H1 (cell line): ENCODE data around the gene SNX19. TPM values are rescaled to one million over a fixed set of nuclear protein-coding genes. Genes with fewer than 3 reads are reported as not detected.

Source experiments
- CTCF ChIA-PET: fragments of 300-600 bp; sonication (Branson Sonifier 250); formaldehyde crosslinking; loops from one replicate; lab custom pipeline; 2021; ENCODE audit not compliant: partially characterized antibody; lab: Charles Lee
- POLR2A ChIA-PET: fragments of 300-600 bp; sonication (Branson Sonifier 250); formaldehyde crosslinking; loops from one replicate; lab custom pipeline; 2021; ENCODE audit warnings: inconsistent platforms; ENCODE audit not compliant: partially characterized antibody; lab: Charles Lee
- DNase-seq, 2 experiments: peaks; one replicate each; pipeline versions ENCODE4 v3.0.0 to v3.0.0-alpha.2; 2010 to 2022; ENCODE audit warnings: low spot score in 2 of 2, low read depth in 1 of 2, mixed read lengths in 1 of 2
- FAIRE-seq: peaks from 2 replicates; lab custom pipeline; 2011; peaks lifted over from hg19 to GRCh38; lab: Jason Lieb, UNC
- H2AFZ ChIP-seq: 2 replicates; pipeline ENCODE4 v1.8.1; 2012; ENCODE audit warnings: low read length, inconsistent platforms
- H2AK5ac ChIP-seq: 2 replicates; pipeline ENCODE4 v1.6.1; 2013; ENCODE audit warnings: low read depth, low read length
- H2BK120ac ChIP-seq: replicated peaks from 2 replicates; pipeline ENCODE3; 2013; ENCODE audit warnings: low read depth, low read length, inconsistent platforms
- H2BK12ac ChIP-seq: 2 replicates; pipeline ENCODE4 v1.6.1; 2013; ENCODE audit warnings: low read depth, low read length
- H2BK15ac ChIP-seq: 2 replicates; pipeline ENCODE4 v1.6.1; 2013; ENCODE audit warnings: low read length
- H2BK20ac ChIP-seq: 2 replicates; pipeline ENCODE4 v1.6.1; 2013; ENCODE audit warnings: low read length
- H2BK5ac ChIP-seq: 2 replicates; pipeline ENCODE4 v1.6.1; 2013; ENCODE audit warnings: low read depth, low read length
- H3K14ac ChIP-seq: 2 replicates; pipeline ENCODE4 v1.6.1; 2013; ENCODE audit warnings: inconsistent platforms; ENCODE audit not compliant: insufficient read length
- H3K18ac ChIP-seq: 2 replicates; pipeline ENCODE4 v1.6.1; 2013; ENCODE audit warnings: low read length; ENCODE audit errors: extremely low read depth
- H3K23ac ChIP-seq: 2 replicates; pipeline ENCODE4 v1.6.1; 2013; ENCODE audit warnings: inconsistent platforms; ENCODE audit not compliant: insufficient read length
- H3K23me2 ChIP-seq: 2 replicates; pipeline ENCODE4 v1.6.1; 2013; ENCODE audit warnings: low read depth, low read length
- H3K27ac ChIP-seq: 2 replicates; pipeline ENCODE4 v1.6.1; 2011; ENCODE audit warnings: low read depth, low read length, inconsistent platforms
- H3K27me3 ChIP-seq, 4 experiments: replicated peaks in 1 of 4; 1 replicate in 1 of 4; 2 replicates in 3 of 4; pipeline versions ENCODE4 v1.6.1 to v1.8.1; 2011 to 2013; ENCODE audit warnings: low read length in 3 of 4, mild to moderate bottlenecking in 3 of 4, inconsistent platforms in 2 of 4, mixed read lengths in 2 of 4, moderate library complexity in 1 of 4; ENCODE audit not compliant: control insufficient read depth in 3 of 4, insufficient read depth in 3 of 4; ENCODE audit errors: extremely low read depth in 1 of 4
- H3K36me3 ChIP-seq, 4 experiments: 2 replicates each; pipeline versions ENCODE4 v1.6.1 to v1.8.1; 2011 to 2013; ENCODE audit warnings: mild to moderate bottlenecking in 4 of 4, low read length in 3 of 4, moderate library complexity in 2 of 4, control low read depth in 1 of 4, inconsistent platforms in 1 of 4; ENCODE audit not compliant: insufficient read depth in 4 of 4, control insufficient read depth in 2 of 4
- H3K4ac ChIP-seq: replicated peaks from 2 replicates; pipeline ENCODE3; 2013; ENCODE audit warnings: low read length, low read depth, mixed read lengths, inconsistent platforms; ENCODE audit not compliant: insufficient read length
- H3K4me1 ChIP-seq, 4 experiments: replicated peaks in 1 of 4; 1 replicate in 1 of 4; 2 replicates in 3 of 4; pipeline versions ENCODE4 v1.6.1 to v1.8.1; 2011 to 2013; ENCODE audit warnings: low read length in 3 of 4, inconsistent platforms in 2 of 4, mixed read lengths in 1 of 4; ENCODE audit not compliant: insufficient read depth in 4 of 4, control insufficient read depth in 3 of 4
- H3K4me2 ChIP-seq, 2 experiments: 2 replicates each; pipeline versions ENCODE4 v1.6.1 to v1.8.1; 2011 to 2013; ENCODE audit warnings: low read depth in 2 of 2, low read length in 2 of 2, control low read depth in 1 of 2, inconsistent platforms in 1 of 2, mild to moderate bottlenecking in 1 of 2; ENCODE audit not compliant: insufficient read depth in 1 of 2
- H3K4me3 ChIP-seq, 4 experiments: fragments of 200-600, 300-600 bp in 1 of 4; sonication (generic), shearing (Covaris generic), sonication (Bioruptor Twin) in 1 of 4; 2 replicates each; pipeline versions ENCODE4 v1.5.1 to v1.8.1; 2011 to 2016; ENCODE audit warnings: low read length in 4 of 4, low read depth in 3 of 4, control low read depth in 2 of 4, inconsistent platforms in 2 of 4, mild to moderate bottlenecking in 2 of 4, mixed read lengths in 1 of 4, moderate library complexity in 1 of 4; ENCODE audit not compliant: insufficient read depth in 2 of 4; ENCODE audit errors: extremely low read depth in 1 of 4
- H3K56ac ChIP-seq: replicated peaks from 2 replicates; pipeline ENCODE3; 2013; ENCODE audit warnings: low read depth, mild to moderate bottlenecking, mixed read lengths, low read length, inconsistent platforms; ENCODE audit not compliant: insufficient read length
- H3K79me1 ChIP-seq: 2 replicates; pipeline ENCODE4 v1.6.1; 2013; ENCODE audit warnings: low read depth, low read length, control low read depth
- H3K79me2 ChIP-seq, 2 experiments: 2 replicates each; pipeline versions ENCODE4 v1.6.1 to v1.8.1; 2012 to 2013; ENCODE audit warnings: low read length in 2 of 2, mild to moderate bottlenecking in 2 of 2, inconsistent platforms in 1 of 2; ENCODE audit not compliant: insufficient read depth in 2 of 2, control insufficient read depth in 1 of 2
- H3K9ac ChIP-seq, 4 experiments: replicated peaks in 1 of 4; 1 replicate in 1 of 4; 2 replicates in 3 of 4; pipeline versions ENCODE4 v1.6.1 to v1.8.1; 2011 to 2013; ENCODE audit warnings: low read depth in 3 of 4, low read length in 3 of 4, control low read depth in 2 of 4, mild to moderate bottlenecking in 2 of 4, moderate library complexity in 2 of 4, inconsistent platforms in 1 of 4; ENCODE audit errors: extremely low read depth in 1 of 4
- H3K9me3 ChIP-seq, 2 experiments: 2 replicates each; pipeline versions ENCODE4 v1.6.1 to v1.8.1; 2012 to 2013; ENCODE audit warnings: mild to moderate bottlenecking in 2 of 2, moderate library complexity in 2 of 2, control low read depth in 1 of 2, inconsistent platforms in 1 of 2, low read depth in 1 of 2, low read length in 1 of 2, mixed read lengths in 1 of 2; ENCODE audit not compliant: insufficient read depth in 2 of 2
- H4K20me1 ChIP-seq, 2 experiments: replicated peaks in 1 of 2; 2 replicates each; pipeline versions ENCODE3 to v1.8.1; 2011 to 2013; ENCODE audit warnings: inconsistent platforms in 2 of 2, low read length in 2 of 2, mild to moderate bottlenecking in 1 of 2; ENCODE audit not compliant: insufficient read depth in 2 of 2, control insufficient read depth in 1 of 2
- H4K5ac ChIP-seq: 2 replicates; pipeline ENCODE4 v1.6.1; 2013; ENCODE audit warnings: low read length, low read depth, mixed read lengths, inconsistent platforms; ENCODE audit not compliant: insufficient read length
- H4K8ac ChIP-seq: 2 replicates; pipeline ENCODE4 v1.8.0; 2013; ENCODE audit warnings: mild to moderate bottlenecking, moderate library complexity, low read length, inconsistent platforms; ENCODE audit not compliant: insufficient read depth; ENCODE audit errors: extremely low read depth
- H4K91ac ChIP-seq: replicated peaks from 2 replicates; pipeline ENCODE3; 2013; ENCODE audit warnings: low read length, mixed read lengths, inconsistent platforms; ENCODE audit not compliant: insufficient read length
- BACH1 ChIP-seq: IDR thresholded peaks from 2 replicates; pipeline ENCODE4 v1.6.1; 2012; ENCODE audit warnings: low read length, improper control_type of control experiment
- CBX5 ChIP-seq: fragments of 300-800, 300-1000 bp; sonication (generic); IDR thresholded peaks from 2 replicates; pipeline ENCODE4 v1.7.1; 2016; ENCODE audit warnings: antibody characterized with exemption, low read length, low read depth
- EZH2 ChIP-seq: fragments of 200-600 bp; sonication (generic); IDR thresholded peaks from 2 replicates; pipeline ENCODE4 v1.7.1; 2012; ENCODE audit warnings: low read depth, mild to moderate bottlenecking, moderate library complexity, low read length, inconsistent platforms; ENCODE audit not compliant: severe bottlenecking
- GTF2F1 ChIP-seq: IDR thresholded peaks from 2 replicates; pipeline ENCODE4 v1.6.1; 2012; ENCODE audit warnings: low read depth, low read length, improper control_type of control experiment, borderline replicate concordance
- HDAC6 ChIP-seq: IDR thresholded peaks from one replicate; pipeline ENCODE4 v1.7.1; 2012; ENCODE audit warnings: low read depth, mild to moderate bottlenecking, inconsistent platforms, low read length, moderate library complexity
- NRF1 ChIP-seq: IDR thresholded peaks from 2 replicates; pipeline ENCODE4 v1.6.1; 2011; ENCODE audit warnings: mild to moderate bottlenecking, low read depth, low read length, improper control_type of control experiment
- PHF8 ChIP-seq: fragments of 200-600 bp; sonication (generic); conservative IDR thresholded peaks from 2 replicates; pipeline ENCODE4 v1.7.1; 2012; ENCODE audit warnings: low read depth, mild to moderate bottlenecking, inconsistent platforms, low read length, moderate library complexity
- POLR2AphosphoS5 ChIP-seq: IDR thresholded peaks from 2 replicates; pipeline ENCODE4 v1.6.1; 2011; ENCODE audit warnings: low read depth, low read length
- SIN3A ChIP-seq, 2 experiments: IDR thresholded peaks in 1 of 2; conservative IDR thresholded peaks in 1 of 2; 2 replicates each; pipeline ENCODE4 v1.6.1; 2011 to 2012; ENCODE audit warnings: low read length in 2 of 2, improper control_type of control experiment in 1 of 2, low read depth in 1 of 2, mild to moderate bottlenecking in 1 of 2
- TCF12 ChIP-seq: IDR thresholded peaks from 2 replicates; pipeline ENCODE4 v1.6.1; 2011; ENCODE audit warnings: low read depth, mild to moderate bottlenecking, low read length
- YY1 ChIP-seq: IDR thresholded peaks from 2 replicates; pipeline ENCODE4 v1.6.1; 2011; ENCODE audit warnings: low read depth, mild to moderate bottlenecking, low read length
- WGBS, 2 experiments: shearing (Covaris generic) in 1 of 2; methylation state at CpG; one replicate each; pipeline versions ENCODE4 v1.1.6 to v1.1.7; 2013 to 2015; ENCODE audit warnings: low lambda C conversion rate in 2 of 2, mixed read lengths in 2 of 2, inconsistent platforms in 1 of 2, low coverage in 1 of 2, missing lambda C conversion rate in 1 of 2; ENCODE audit not compliant: insufficient replicate concordance in 2 of 2, insufficient coverage in 1 of 2, insufficient read length in 1 of 2; ENCODE audit errors: extremely low coverage in 1 of 2, missing lambda C conversion rate in 1 of 2; 5-methylcytosine and 5-hydroxymethylcytosine counted together
- polyA plus RNA-seq, 7 experiments: library from polyadenylated mRNA; depleted of rRNA in 3 of 7; stranded (reverse) in 5 of 7; unstranded in 2 of 7; fragments of >200 nt in 5 of 7; fragments of 200-250 nt in 2 of 7; gene quantifications; 1 replicate in 5 of 7; 2 replicates in 1 of 7; 4 replicates in 1 of 7; pipeline versions ENCODE4 v1.2.1 to v1.2.3, GENCODE V29; 2011 to 2013; ENCODE audit warnings: missing spikeins in 2 of 7, mixed read lengths in 2 of 7
- total RNA-seq: library from RNA; stranded (reverse); fragmentation: NEBNext Ultra II Directional; extraction: Animal tissue kit (Norgen Biotek cat#: 25700); gene quantifications from 2 replicates; pipeline ENCODE4 v1.2.1, GENCODE V29; 2021
- TF ChIP-seq, protein P1 (sequence below), 3 experiments: IDR thresholded peaks; 1 replicate in 2 of 3; 2 replicates in 1 of 3; pipeline versions ENCODE4 v1.5.1 to v1.6.1; 2011; ENCODE audit warnings: low read length in 3 of 3, mild to moderate bottlenecking in 3 of 3, inconsistent platforms in 2 of 3, low read depth in 1 of 3, moderate library complexity in 1 of 3; ENCODE audit not compliant: insufficient read depth in 1 of 3; ENCODE audit errors: control extremely low read depth in 1 of 3

Gene SNX19
- total and polyA plus RNA-seq, 2 of the 8 experiments (the other 6 are each of a cell fraction or from before 2014, with no cell fraction given) = 15.0 to 25.2 TPM

- Histone ChIP-seq H3K9ac (no peak overlapping the region), H4K20me1 (no peaks in the 10 kb centered on the region), H3K56ac (no peak overlapping the region), H2BK12ac (no peak overlapping the region), H3K27me3 (no peaks in the 10 kb centered on the region), H2AK5ac (no peak overlapping the region), H4K8ac (no peak overlapping the region), H3K23ac (no peak overlapping the region), H2BK5ac (no peak overlapping the region), H2BK20ac (no peak overlapping the region), H3K9me3 (no peaks in the 10 kb centered on the region), H2BK15ac (no peak overlapping the region), H3K18ac (no peak overlapping the region), H4K5ac (no peak overlapping the region), H3K36me3 (peaks cover 0 to 14% (median 6%) of the 10 kb centered on the region in 4 experiments; a peak in 4 of 8 replicates), H2AFZ (no peak overlapping the region), H3K79me1 (no peaks in the 10 kb centered on the region), H3K23me2 (no peaks in the 10 kb centered on the region), H2BK120ac (no peak overlapping the region), H3K4ac (no peak overlapping the region), H3K14ac (no peak overlapping the region), H3K79me2 (no peaks in the 10 kb centered on the region), H3K4me3 (no peak overlapping the region), H3K4me1 (no peaks in the 10 kb centered on the region; a peak in 2 of 7 replicates), H3K4me2 (no peak overlapping the region), H4K91ac (no peak overlapping the region), H3K27ac (no peak overlapping the region)
- FAIRE-seq (no peak), DNase-seq (no peak)
- WGBS, 2 experiments = 97% methylated on average over 2 of the region's 2 CpGs; no CpG with 5 or more reads in 1 of the 2 experiments
- POLR2A ChIA-PET = interaction anchor here (1.4 kb wide), 1 partner anchor 13 kb away, joined by 4 read pairs; no protein-coding TSS in a partner anchor
- CTCF ChIA-PET = interaction anchor here (1.3 to 1.5 kb wide), 2 partner anchors 10 to 18 kb away, joined by 3 to 4 read pairs; no protein-coding TSS in a partner anchor
- TF ChIP-seq CBX5 = no peak
- TF ChIP-seq NRF1 = no peak
- TF ChIP-seq, protein P1, sequence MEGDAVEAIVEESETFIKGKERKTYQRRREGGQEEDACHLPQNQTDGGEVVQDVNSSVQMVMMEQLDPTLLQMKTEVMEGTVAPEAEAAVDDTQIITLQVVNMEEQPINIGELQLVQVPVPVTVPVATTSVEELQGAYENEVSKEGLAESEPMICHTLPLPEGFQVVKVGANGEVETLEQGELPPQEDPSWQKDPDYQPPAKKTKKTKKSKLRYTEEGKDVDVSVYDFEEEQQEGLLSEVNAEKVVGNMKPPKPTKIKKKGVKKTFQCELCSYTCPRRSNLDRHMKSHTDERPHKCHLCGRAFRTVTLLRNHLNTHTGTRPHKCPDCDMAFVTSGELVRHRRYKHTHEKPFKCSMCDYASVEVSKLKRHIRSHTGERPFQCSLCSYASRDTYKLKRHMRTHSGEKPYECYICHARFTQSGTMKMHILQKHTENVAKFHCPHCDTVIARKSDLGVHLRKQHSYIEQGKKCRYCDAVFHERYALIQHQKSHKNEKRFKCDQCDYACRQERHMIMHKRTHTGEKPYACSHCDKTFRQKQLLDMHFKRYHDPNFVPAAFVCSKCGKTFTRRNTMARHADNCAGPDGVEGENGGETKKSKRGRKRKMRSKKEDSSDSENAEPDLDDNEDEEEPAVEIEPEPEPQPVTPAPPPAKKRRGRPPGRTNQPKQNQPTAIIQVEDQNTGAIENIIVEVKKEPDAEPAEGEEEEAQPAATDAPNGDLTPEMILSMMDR (IDR thresholded peaks at IDR 0.05; ENCODE audit: control extremely low read depth in 1 of 3, insufficient read depth in 1 of 3, low read depth in 1 of 3, low read length in 3 of 3) = no peak
- no peak for TF ChIP-seq GTF2F1
- no peak for TF ChIP-seq TCF12
- no peak for TF ChIP-seq POLR2AphosphoS5
- TF ChIP-seq SIN3A (conservative IDR thresholded peaks at IDR 0.05 in 1 of 2, IDR thresholded peaks at IDR 0.05 in 1 of 2; ENCODE audit: low read depth in 1 of 2, low read length in 2 of 2) = no peak
- no peak for TF ChIP-seq EZH2
- no peak for TF ChIP-seq PHF8
- TF ChIP-seq HDAC6 = no peak
- no peak for TF ChIP-seq BACH1
- TF ChIP-seq YY1 = no peak
Observed at GRCh38 chr11:130886704-130887103, 29.6 kb downstream of the SNX19 start.
